ENCODE results near the gene ZDHHC14.
A peak's percentile ranks its signal among the peaks of the same experiment; 100 is the strongest.
"Not testable (repeated sequence)": the region's sequence is repeated elsewhere in the genome, so short reads cannot be mapped to it uniquely, and the experiment has no call there.

ZDHHC14 gene

DNA sequence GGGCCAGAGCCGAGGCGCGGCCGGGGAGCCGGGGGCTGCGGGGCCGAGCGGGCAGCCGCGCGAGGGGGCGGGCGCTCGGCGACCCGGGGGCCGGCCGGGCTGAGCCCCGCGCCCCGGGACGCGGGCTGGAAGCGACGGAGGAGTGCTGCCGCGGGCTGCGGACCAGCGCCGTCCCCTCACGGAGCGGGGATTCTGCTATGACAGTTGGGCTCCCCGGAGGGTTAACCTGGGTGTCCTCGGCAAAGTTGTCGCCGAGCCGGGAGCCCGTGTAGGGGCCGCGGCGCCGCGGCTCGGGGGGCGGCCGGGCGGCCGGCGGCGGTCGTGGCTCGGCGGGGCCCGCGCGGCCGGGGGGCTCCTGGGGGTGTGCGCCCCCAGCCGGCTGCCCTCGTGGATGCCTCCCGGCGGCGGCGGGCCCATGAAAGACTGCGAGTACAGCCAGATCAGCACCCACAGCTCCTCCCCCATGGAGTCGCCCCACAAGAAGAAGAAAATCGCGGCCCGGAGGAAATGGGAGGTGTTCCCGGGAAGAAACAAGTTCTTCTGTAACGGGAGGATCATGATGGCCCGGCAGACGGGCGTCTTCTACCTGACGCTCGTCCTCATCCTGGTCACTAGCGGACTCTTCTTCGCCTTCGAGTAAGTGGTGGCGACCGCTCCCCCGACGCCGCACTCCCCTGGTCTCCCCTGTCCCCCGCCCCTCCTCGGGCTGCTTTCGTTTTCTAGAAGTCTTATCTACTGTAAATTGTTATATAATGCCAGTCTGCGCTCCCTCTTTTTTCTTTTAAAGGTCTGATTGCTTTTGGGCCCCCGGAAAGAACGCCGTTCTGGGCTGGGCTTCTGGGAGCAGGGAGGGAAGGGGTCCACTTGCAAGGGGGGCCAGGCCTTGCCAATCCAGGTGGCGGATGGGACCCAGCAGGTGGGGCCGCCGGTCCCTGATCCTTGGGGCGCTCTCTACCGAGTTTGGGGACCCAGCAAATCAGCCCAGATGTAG, 936 bp downstream of the ZDHHC14 start:
- DNase-seq (ENCODE audit: low spot score), result peak; percentile 53

DNA sequence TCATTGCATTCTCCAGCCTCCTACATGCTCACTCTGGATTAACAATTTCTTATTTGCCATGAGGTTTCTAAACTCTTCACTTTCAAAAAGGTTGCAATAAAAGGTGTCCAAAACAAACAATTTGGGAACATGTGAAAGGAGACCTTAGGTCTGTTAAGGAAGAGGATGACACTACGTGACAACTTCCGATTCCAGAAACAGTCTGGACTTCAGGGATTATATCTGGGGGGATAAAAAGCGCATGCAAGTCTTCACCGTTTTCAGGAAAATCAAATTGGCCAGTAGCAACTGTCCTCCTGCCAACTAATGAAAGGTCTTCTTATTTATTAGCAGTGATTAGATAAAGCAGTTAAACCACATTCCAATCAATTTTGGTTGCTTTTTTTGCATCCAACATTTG, 1.8 kb downstream of the ZDHHC14 start:
- DNase-seq (ENCODE audit: low spot score), result no peak

DNA sequence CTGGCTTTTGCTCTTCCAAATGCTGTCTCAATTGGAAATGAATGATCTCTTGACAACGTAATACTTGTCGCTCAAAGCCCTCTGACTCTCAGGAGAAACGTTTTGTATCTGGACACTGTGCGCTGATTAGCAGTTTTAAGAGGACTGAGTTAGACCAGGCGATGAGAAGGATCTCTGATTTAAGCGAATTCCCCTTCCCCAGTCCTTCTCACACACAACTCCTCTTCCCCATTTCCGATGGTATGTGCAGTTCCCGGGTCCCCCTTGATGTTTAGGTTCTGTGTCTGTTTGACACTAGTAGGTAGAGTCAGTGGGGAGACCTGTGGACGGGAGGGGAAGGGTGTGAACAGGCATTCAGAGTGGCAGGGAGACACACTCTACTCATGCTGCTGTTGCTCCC, 2.5 kb downstream of the ZDHHC14 start:
- DNase-seq (ENCODE audit: low spot score), result no peak

DNA sequence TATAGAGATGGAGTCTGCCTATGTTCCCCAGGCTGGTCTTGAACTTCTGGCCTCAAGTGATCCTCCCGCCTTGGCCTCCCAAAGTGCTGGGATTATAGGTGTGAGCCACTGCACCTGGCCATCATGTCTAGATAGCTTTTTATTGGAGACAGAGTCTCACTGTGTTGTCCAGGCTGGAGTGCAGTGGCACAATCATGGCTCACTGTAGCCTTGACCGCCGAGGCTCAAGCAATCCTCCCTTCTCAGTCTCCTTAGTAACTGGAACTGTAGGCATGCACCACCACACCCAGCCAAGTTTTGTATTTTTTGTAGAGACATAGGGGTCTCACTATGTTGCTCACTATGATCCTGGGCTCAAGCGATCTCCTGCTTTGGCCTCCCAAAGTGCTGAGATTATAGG, 4.0 kb downstream of the ZDHHC14 start:
- not testable (repeated sequence) for DNase-seq (ENCODE audit: low spot score)

DNA sequence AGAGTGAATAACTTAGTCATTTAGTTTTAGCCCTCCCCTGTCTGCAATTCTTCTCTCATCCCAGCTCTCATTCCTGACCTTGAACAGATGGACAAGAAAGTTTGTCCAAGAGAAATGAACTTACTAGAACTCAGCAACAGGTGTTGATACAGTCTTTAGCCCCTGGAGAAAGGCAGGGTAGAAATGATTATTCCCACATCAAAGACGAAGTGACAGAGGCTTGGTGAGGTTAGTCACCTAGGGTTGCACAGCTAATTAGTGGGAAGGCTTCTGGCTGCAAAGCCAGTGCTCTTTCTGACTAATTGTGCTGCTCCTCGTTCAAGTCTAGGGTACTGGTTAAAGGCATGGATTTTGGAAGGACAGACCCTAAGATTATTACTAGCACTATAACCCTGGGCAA, 4.5 kb downstream of the ZDHHC14 start:
- no peak for DNase-seq (ENCODE audit: low spot score)

DNA sequence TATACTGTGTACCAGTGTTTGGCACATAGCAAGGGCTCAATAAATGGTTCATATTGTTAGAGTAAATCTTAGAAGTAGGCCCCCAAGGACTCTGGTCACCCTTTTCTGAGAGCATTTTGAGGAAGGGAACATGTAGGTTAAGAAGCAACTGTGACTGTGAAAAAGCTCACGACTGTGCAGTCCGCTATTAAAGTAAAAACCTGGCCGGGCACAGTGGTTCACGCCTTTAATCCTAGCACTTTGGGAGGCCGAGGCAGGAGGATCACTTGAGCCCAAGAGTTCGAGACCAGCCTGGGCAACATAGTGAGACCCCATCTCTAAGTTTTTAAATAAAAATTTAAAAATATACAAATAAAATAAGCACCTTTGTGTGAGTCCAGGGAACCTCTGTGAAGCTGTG, 5.0 kb downstream of the ZDHHC14 start:
- DNase-seq (ENCODE audit: low spot score), result no peak

DNA sequence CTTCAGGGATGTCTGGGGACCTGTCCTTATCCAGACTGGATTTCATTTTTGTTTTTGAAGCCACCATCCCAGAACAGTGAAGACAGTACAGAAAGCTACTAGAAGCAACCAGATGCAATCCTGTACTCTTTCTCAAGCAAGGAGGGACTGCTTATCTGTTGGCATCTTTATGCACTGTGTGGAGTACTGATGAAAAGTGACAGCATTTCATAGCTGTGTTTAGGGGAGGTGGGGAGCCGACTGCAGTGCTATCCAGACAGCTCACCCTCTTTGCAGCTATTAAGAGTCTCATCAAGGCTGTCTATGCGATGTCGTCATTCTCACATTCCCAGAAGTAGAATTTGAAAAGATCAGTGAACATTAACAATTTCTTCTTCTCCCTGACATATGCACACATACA, 5.5 kb downstream of the ZDHHC14 start:
- no peak for DNase-seq (ENCODE audit: low spot score)

DNA sequence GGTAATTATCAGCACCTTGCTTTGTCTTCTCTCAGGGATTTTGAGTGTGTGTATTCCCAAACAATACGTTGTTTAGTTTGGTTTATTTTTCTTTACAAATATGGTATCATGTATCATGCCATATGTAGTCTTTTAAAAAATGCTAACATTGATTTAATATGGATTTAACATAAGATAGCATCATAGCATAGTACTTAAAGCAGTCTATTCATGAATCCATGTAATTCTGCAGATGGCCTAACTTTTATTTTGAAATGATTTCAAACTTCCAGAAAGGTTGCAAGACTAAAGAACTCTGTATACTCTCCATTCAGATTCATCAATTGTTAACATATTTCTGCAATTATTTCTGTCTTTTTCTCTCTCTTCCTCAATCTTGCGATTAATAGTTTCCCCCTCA, 7.9 kb downstream of the ZDHHC14 start:
- no peak for DNase-seq (ENCODE audit: low spot score)

DNA sequence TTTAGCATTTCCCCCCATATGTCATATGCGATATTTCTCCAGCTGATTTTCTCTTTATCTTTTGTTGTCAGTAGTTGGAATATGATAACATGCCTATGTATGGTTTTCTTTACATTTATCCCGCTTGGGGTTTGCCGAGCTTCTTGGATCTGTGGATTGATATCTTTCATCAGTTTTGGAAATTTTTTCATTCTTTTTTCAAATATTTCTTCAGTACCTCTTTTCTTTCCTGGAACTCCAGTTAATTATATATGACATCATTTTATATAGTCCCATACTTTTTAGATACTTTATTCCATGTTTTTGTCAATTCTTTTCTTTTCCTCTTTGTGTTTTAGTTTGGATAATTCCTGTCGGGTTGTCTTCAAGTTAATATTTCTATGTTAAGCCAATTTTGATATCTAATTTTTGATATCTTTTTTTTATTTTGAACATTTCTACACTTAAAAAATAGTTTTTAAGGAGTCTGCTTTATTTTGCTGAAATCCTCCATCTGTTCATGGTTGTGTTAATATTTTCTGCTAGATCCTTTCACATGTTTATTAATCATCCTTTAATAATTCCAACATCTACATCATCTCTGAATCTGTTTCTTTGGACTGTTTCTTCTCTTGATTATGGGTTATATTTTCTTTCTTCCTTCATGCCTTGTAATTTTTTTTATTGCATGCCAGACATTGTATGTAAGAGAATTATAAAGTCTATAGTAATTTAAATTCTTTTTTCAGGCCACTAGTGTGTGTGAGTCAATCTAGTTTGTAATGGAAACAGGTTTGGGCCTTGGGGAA, 9.5 kb downstream of the ZDHHC14 start:
- no peak for DNase-seq (ENCODE audit: low spot score)

DNA sequence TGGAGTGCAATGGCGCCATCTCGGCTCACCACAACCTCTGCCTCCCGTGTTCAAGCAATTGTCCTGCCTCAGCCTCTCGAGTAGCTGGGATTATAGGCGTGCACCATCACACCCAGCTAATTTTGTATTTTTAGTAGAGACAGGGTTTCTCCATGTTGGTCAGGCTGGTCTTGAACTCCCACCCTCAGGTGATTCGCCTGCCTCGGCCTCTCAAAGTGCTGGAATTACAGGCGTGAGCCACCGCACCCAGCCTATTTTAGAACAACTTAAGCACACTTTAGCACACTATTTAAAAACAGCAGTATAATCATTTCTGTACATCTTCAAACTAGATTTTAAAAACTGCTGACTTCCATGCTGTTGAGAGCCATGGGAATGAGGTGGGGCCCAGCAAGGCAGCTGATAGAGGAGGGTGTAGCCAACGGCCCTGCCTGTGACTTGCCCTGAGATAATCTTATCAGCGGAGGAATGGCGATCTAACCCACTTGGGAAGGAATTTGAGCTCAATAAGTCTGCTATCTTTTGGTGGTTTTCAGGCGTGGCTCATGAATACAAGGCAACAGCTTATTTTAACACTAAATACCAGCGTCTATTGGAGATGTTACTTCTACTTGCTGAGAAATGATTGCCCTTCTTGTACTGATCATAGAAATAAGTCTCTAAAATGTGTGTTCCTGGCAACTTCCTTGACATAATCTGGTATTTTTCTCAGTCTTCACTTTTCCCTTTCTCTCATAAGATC, 12.1 kb downstream of the ZDHHC14 start:
- DNase-seq (ENCODE audit: low spot score), result peak; percentile 66

DNA sequence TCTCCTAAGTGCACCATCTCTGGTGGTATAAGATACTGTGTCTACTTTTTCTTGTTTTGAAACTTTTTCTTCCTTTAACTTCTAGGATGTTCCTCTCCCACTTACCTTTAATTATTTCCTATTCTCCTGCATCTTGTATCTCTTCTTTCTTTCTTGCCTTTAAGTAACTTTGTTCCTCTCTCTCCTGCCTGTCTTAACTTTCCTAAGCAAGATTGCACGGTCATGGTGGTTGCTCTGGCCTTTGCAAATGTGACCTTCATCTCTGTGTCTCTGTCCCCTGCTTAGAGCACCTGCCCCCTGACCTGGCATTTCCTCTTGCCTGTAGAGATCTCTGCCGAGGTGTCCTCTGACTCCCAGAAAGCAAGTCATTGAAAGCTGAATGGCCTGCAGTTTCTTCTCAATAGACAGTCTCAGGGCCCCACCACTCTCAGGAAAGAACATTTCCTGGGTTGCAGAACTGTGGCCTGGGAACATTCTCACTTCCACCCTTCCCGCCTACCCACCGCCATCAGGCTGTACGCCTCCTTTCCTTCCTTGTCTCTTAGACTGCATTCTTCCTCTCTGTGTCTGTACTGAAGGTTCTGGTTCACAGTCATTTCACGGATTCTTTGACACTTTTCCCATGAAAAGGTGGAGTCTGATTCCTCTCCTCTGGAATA, 12.8 kb downstream of the ZDHHC14 start:
- no peak for DNase-seq (ENCODE audit: low spot score)

DNA sequence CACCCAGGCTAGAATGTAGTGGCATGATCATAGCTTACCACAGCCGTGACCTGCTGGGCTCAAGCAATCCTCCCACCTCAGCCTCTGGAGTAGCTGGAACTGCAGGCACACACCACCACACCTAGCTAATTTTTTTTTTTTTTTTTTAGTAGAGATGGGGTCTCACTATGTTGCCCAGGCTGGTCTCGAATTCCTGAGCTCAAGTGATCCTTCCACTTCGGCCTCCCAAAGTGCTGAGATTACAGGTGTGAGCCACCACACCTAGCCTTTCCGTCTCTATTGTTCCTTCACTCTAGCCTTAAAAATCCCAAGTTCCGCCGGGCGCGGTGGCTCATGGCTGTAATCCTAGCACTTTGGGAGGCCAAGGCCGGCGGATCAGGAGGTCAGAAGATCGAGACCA, 14.2 kb downstream of the ZDHHC14 start:
- DNase-seq (ENCODE audit: low spot score), result not testable (repeated sequence)

DNA sequence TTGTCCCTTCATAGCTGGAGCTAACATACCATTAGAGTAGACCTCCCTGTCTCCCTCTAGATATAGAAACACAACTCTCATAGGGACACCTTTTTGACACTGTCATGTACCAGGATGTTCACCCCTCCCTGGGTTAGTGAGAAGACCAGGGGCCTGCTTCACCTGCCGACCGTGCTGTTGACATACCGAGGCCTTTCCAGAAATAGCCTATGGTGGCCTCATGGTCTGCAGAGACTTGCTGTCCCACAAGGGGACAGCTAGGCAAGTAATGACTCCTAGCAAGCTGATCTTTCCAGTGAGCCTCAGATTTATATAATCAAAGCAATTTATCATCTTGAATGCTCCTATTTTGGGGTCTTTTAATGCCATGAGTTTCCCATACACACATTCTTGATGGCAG, 15.0 kb downstream of the ZDHHC14 start:
- DNase-seq (ENCODE audit: low spot score), result no peak

DNA sequence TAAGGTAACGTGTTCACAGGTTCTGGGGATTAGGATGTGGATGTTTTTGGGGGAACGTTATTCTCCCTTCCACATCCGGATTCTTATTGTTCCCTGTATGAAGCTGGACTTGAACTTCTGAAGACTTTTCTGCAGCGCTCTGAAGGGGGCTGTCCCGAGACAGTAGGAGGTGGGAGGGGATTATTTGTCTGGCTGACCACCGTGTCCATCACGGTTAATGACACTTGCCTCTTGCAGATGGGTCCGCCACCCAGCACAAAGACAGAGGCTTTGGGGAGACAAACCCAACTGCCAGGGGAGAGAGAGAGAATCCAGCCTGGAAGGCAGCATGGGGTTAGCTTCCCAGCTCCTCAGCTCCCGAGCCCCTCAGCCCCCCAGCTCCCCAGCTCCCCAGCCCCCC, 16.7 kb downstream of the ZDHHC14 start:
- no peak for DNase-seq (ENCODE audit: low spot score)

DNA sequence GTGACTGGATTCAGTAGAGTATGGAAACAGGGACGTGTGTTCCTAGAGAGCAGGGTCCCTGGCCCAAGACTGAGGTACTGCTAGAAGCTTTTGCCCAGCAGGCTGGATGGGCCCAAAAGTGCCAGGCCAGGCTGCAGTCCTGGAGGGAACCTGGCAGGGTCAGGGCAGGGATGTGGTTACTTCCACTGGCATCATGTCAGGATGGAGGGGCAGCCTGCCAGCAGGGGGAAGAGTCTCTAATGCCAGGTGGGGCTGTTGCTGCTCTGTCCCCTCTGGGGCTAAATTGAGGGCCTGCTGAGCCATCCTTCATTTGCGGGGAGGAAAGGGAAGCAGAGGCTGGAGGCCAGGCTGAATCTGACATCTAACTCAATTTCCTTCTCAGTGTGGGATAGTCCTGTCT, 17.2 kb downstream of the ZDHHC14 start:
- DNase-seq (ENCODE audit: low spot score), result no peak

DNA sequence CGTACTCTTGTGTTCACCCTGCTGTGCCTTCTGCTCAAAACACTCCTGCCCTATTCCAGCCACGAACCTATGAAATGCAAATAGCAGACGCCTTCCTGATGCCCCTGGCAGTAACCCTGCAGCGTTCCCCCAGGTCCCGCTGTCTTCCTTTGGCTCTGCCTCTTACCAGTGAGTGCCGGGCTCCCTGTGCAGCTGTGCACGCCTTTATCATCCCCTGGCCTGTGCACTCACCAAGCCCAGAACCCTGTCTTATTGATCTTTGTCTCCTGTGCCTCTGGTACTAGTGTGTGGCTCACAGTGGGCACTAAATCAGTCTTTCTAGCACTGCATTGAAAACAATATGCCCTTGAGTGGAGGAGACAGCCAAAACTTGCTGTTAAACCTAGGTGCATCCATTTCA, 19.7 kb downstream of the ZDHHC14 start:
- no peak for DNase-seq (ENCODE audit: low spot score)

DNA sequence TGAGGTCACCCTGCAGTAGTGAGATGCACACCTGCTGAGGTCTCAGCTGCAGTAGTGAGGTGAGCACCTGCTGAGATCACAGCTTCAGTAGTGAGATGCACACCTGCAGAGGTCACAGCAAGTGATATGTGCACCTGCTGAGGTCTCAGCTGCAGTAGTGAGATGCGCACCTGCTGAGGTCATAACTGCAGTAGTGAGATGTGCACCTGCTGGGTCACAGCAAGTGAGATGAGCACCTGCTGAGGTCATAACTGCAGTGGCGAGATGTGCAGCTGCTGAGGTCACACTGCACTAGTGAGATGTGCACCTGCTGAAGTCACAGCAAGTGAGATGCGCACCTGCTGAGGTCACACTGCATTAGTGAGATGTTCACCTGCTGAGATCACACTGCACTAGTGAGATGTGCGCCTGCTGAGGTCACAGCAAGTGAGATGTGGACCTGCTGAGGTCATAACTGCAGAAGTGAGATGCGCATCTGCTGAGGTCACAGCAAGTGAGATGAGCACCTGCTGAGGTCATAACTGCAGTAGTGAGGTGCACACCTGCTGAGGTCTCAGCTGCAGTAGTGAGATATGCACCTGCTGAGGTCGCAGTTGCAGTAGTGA, 20.8 kb downstream of the ZDHHC14 start:
- no peak for DNase-seq (ENCODE audit: low spot score)

DNA sequence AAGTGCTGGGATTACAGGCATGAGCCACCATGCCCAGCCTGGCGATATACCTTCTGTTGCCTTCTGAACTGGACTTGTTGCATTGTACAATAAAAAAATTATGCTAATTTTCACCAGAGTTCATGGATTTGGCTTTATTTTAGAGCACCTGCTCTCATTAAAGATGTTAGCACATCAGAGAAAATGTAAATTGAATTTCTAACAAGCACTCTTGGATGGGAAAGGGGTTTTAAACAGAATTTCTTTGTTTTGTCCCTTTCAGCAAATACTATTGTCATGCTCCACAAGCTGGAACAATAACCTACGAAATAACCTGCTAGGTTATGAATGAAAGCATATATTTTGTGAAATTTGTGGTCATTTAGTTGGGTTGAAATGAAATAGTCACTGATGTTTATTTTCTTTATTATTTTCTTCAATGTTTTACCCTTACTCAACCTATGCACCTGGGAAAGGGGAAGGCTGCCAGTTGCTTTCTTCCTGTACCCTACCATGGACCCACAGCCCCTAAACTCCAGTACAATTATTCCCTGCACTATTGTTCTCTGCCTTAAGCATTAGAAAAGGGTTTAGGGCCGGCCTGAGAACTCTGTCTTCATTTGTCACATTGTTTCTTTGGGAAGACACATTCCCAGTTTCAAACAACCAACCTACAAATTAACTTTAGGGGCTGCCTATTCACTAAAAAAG, 22.2 kb downstream of the ZDHHC14 start:
- no peak for DNase-seq (ENCODE audit: low spot score)

DNA sequence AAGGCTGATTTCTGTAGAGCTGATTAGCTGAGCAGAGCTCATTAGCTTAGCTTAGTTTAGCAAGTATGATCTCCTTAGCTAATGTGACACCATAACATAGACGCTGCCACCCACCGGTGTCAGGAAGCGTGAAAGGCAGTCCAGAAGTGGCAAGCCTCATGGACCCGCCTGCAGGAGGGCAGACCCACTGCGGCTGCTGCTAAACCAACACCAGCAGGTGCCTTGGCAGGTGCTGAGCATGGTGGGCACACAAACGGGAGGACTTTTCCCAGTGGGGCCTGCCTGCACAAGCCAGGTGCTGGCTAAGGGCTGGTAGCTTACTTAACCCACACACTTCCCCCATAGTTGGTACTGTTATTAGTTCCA, 22.7 kb downstream of the ZDHHC14 start:
- no peak for DNase-seq (ENCODE audit: low spot score)

DNA sequence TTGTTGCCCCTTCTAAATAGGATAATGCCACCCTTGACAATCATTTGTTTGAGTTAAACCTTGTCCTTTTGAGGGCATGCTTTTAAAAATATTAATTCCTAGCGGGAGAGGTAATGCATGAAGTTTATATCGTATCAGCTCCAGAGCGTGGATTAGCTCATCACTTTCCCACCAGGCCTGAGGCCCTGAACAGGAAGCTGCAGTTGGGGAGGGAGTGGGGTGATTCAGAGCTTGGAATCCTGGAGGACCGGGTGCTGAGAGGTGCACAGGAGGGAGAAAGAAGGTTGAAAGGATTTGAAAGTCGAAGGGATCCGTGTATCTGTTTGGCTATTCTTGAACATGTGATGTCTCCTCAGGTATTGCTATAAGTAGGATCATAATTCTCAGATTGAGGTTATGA, 25.0 kb downstream of the ZDHHC14 start:
- no peak for DNase-seq (ENCODE audit: low spot score)

DNA sequence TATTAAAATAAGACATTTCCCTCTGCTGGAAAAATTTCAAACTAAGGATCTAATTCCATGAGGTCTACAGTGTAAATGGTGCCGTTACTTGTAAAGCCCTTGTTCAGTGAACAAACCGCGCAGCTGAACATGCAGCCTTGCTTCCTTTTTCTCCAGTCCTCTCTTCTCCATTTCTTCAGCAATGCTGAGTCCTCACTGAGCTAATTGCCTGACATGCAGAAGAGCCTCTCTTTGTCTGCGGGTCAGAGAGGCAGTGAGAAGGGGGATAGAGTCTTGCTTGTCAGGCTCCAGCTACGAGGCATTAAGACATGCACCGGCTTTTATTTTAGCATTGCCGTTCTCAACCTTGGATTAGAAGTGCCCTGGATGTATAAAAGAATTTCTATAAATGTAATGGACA, 25.7 kb downstream of the ZDHHC14 start:
- no peak for DNase-seq (ENCODE audit: low spot score)
